Measurements from ENCODE around the gene HOXA4.

HOXA4 gene

DNA sequence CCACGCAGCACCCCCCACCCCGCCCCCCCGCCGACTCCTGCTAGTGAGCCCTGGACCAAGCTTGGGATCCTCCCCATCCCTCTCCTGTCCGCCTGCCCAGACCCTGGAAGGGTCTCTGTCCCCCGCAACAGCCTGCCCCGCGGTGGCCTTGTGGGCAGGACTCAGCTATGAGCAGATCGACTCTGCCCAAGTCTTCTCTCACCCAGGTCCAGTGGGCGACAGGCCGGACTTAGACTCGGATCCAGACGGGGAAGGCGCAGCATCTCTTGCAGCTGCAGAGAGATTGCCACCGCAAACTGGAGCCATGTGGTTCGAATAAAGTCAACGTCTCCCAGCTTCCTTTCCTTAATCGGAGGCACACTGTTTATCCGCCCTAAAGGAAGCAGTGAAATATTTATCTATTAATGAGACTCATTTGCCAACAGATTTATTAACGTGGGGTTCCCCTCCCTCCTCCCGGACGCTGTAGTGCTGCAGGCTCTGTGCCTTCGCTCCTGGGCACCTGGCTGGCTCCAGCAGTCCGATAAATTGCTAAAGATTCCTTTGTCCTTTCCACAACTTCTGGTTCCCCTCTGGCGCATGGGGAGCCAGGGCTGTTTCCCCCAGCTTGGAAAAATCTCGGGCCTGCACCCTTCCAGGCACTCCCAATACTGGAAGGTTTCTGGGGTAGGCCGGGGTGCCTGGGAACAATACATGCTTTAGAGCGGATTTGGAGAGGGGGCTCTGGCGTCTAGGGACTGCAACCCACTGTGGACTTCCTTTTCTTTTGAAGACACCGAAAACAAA is 26.6 kb upstream of the HOXA4 start:
- DNase-seq, result no peak

DNA sequence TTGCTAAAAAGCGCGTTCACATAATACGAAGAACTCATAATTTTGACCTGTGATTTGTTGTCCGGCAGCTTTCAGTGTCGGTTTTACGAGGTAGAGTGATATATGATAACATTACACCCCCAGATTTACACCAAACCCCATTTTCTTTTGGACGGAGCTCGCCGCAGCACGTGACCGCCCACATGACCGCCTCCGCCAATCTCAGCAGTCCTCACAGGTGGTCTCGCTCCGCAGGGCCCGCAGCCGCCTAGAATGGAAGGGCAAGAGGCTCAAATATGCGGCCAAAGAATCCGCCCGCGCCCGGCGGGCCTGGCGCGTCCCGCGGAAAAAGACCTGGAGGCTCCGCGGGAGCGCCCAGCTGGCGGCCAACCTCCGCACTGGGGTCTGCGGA is 25.9 kb upstream of the HOXA4 start, which contains the start of gene HOXA7:
HOXA7 (minus strand) TSS at position 168 of the 391 bp plus-strand sequence; CDS start at position 38, 130 bp downstream.
- no peak for DNase-seq

DNA sequence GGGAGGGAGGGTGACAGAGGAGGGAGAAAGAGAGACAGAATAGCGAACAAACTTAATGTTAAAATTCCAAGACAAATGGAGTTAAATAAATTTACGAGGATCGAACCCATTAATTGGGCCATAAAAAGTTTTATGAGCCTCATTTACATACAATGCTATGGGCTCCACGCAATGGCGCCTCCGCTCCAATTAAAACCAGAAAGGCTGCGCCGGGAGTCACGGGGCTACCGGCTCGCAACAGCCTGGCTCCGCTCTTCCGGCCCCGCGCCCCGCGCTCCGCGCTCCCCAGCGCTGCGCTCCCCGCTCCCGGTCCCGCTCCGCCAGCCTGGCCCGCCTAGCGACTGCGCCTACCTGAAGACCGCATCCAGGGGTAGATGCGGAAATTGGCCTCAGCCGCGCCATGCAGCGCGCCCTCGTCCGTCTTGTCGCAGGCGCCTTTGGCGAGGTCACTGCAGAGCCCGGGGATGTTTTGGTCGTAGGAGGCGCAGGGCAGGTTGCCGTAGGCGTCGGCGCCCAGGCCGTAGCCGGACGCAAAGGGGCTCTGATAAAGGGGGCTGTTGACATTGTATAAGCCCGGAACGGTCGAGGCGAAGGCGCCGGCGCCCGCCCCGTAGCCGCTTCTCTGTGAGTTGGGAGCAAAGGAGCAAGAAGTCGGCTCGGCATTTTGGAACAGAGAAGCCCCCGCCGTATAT is 25.4 kb upstream of the HOXA4 start:
- DNase-seq, result no peak

DNA sequence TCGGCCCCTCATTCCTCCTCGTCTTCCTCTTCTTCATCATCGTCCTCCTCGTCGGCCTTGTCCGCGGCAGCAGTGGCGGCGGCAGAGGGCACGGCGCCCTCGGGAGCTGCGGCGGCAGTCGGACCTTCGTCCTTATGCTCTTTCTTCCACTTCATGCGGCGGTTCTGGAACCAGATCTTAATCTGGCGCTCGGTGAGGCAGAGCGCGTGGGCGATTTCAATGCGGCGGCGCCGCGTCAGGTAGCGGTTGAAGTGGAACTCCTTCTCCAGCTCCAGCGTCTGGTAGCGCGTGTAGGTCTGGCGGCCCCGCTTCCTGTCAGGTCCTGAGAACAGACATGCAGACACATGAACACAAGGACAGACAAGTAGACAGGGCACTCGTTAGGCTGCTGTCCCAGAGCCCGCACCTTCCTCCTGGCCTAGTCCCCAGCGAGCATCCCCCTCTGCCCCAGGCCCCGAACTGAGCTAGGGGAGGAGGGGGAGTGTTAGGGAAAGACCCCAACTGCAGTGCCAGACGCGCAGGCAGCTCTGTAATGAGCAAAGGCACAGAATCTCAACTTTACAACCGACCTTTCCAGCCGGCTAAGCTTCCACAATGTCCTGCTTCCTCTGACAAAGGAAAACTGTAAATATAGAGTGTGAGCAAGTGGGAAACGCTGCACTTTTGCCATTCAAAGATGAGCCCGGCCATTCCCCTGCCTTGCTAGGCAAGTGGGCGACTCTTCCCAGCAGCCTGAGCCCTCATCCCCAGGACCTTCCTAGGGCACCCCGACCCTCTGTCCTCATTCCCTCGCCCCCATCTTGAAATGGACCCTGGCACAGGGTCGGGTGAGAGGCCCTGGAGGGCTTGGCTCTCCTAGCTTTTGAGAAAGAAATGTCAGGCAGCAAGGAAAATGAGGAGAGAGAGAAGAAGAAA is 24.6 kb upstream of the HOXA4 start:
- DNase-seq, result no peak

DNA sequence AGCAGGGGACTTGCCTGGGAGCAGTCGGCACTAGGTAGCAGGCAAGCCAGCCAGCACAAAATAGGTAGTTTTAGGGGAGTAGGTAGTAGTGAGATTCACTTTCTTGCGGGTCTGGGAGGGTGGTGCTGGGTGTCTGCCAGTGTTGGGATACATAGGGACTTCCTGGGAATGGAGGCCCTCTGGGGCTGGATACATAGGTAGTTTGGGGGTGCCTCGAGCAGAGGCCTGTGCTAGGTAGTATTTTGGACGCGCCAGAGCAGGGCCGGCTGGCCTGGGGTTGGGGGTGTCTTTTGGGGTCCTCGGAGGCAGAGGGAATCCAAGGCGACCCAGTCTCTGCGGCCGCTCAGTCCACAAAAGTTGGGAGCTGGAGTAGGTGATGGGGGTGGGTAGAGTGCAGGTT is 23.8 kb upstream of the HOXA4 start:
- no peak for DNase-seq

DNA sequence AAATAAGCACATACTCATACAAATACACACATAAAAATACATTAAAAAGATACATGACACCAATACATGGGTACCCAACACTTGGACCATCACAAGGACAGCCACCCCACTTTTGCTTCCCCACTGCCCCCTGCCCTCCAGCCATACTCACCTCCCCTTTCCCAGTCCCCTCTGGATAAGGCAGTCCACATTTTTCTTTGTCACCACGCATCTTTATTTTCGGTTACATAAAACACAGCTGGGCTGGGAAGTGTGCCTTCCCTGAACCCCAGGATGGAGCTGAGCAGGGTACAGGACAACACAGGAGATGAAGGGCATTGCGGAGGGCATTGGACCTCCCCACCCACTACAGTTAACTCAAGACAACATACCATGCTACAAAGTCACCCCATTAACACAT is 23.0 kb upstream of the HOXA4 start:
- no peak for DNase-seq

DNA sequence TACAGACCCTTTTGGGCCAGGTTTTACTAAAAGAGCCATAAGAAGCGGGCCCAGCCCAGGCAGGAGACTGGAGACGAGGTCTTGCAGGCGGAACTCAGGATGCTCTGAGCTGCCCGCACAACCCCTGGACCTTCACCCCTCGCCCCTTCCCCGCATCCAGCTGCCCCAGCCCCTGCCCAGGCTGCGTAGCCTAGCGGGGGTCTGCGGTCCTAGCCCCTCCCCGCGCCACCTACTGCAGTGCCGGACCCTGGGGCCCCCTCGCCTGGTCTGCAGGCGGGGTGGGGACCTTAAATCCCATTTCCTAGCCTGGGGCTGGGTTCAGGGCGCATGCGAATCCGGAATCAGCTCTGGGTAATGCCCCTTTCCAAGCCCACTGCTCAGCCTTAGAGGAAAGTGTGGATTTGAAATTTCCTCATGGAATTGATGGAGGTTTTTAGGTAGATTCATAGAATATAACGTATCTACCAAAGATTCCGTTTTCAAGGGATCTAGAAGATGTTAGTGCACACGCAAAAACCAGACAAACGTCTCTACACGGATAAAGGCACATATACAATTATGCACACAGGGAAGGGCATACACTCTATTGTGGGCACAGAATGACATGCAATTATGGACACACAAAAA is 22.4 kb upstream of the HOXA4 start:
- no peak for DNase-seq

DNA sequence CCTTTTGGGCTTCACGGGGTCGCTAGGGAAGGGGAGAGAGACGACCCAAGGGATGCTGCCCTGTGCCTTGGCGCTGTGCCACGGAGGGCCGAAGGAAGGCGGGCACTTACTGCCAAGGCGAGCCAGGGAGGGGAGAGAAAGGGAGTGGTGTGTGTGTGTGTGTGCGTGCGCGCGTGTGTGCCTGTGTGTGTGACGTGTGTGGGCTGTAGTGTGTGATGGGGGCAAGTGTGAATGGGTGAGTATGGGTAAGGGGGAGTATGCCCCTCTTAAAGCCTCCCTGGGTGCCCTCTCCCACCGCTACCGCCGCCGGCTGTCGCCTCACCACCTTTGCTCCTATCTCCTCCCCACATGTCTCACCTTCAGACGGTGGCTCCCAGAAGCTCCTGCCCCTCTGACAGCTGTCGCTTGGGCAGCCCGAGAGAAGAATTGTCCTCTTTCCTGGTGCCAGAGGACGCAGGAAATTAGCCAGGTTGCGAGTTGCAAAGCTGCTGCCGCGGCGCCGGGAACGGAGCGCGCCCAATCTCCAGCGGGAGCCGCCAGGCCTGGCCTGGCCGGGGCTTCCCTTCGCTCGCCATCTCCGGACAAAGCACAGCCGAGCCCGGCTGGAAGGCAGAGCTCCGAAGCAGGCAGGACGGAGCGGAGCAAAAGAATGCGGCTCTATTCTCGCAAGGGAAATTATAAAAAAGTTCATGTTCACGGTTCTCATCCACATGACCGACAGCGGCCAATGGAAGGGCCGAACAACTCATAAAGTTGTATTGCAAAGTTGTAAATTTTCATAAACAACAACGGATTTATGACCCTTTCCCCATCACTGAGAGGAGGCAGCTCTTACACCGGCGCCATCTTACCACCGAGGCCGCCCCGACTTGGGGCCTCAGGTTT is 21.6 kb upstream of the HOXA4 start, which contains the start of gene HOXA3:
HOXA3 (minus strand) TSS at position 653 of the 885 bp plus-strand sequence. CDS start 41,943 bp downstream, outside the sequence.
- no peak for DNase-seq

DNA sequence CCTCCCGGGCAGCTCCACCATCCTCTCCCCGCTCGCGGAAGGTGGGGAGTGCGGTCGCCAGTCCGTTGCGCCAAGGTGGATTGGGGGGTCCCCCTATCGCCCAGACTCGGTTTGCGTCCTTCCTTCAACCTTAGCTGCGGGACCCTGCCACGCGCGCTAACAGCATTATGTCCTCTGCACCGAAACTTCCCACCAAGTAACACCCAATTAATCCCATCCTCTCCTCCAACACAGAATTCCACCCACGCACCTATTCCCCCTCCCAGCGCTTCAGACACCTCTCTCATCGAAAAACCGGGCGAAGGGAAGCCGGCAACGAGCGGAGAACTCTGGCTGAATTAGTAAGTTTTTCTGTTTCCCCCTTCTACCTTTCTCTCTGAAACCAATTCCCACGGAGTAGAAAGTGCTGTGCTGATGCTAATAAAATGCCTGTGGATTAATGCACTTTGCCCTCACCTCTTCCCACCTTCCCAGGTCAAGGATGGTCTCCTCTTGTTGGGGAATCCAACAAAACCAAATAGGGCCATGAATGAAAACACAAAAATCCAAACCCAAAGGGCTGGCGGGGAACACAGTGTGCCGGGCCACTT is 20.9 kb upstream of the HOXA4 start:
- DNase-seq, result no peak

DNA sequence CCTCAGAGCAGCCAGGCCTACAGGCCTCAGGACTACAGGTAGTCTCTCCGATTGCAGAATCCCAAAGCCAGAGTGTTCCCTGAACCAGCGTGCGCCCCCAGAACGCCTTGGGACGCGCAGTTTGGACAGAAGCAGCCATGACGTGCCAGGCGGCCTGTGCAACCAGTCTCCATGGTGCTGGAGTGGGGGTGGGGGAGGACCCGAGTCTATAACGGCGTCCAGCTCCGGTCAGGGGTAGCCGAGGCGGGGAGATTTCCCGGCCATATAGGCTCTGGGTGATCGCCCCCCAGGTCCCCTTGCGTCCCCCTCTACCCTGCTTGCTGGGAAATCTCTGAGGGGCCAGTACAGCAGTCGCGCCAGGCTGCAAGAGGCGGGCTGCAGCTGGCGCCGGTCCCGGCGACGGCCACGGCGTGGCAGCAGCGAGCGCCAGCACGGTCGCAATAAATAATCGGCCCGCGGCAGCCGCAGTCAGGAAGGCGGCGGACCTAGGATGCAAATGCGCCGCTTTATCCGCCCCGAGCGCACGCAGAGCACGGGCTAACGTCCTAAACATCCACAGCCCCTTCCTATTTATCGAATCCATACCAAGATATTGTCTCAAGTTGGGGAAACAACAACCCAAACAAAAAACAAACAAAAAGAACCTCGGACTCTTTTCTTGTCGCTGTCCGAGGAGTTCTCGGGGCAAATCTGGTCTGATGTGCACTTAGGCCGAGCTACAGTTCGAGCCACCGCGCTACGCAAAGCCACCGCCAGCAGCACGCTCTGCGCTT is 20.2 kb upstream of the HOXA4 start:
- peak; percentile 84 for DNase-seq

DNA sequence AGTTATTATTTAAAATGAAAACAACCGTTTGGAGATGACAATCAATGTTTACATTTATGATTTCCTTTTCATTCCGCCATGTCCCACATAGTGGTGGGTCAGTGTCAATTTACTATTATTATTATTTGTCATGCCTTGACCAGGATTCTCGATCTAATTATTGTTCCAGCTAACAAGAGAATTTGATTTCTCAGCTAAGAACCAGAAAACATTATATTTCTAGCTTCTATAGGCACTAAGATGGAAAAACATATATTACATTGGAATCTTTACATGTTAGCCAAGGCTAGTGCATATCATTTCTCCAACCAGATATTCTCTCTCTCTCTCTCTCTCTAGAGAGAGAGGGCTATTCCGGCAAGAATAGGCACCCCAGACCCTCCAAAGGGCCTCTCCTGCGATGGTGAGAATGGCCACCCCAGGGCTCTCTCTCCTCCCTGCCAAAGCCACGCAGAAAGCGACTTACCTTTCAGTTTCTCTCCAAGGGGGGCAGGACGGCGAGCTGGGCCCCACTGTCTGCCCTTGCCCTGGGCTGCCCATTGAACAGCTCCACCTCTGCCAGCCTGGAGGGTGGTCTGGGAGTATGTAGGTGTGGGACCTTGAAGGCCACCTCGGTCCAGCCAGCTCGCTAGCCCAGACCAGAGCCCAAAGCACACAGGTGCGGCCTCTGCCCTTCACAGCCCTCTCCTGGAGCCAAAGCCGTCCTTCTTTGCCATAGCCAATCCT is 19.4 kb upstream of the HOXA4 start:
- DNase-seq, result no peak

DNA sequence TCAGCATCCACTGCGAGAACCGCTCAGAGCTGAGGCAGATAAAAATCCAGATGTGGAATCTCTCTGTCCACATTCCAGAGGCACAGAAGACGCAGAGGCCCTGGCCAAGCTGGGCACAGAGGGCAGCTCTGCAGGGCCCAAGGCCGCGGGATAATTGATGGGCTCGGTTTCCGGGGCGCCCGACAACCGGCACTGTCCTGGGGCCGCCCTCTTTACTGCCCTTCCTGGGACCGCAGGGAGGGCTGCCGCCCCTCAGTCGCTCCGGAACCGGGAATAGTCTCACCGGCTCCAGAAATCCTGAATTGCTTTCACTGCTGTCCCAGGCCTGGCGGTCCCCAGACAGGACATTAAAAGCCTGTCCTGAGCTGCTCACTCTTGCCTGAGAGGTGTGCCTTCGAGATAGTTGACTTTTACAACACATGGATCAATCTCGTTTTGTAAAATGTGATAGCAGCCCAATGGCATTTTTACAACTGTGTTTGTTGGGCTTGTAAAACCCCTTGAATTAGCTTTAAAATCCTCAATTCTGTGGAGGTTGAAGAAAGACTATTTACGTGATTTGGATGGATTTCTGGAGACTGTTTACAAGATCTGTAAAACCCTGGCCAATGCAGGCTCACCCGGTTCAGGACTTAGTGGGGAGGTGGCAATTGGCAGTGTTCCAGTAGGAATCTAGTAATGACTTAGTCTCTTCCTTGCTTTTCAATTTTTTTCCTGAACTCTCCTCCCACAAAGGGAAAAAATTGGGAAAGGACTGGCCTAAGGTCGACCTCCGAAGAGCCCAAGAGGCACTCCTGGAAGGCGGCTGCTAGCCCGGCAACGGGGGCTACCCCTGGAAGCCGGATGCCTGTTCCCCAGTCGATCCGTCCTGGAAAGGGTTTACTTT is 18.4 kb upstream of the HOXA4 start:
- DNase-seq, result no peak

DNA sequence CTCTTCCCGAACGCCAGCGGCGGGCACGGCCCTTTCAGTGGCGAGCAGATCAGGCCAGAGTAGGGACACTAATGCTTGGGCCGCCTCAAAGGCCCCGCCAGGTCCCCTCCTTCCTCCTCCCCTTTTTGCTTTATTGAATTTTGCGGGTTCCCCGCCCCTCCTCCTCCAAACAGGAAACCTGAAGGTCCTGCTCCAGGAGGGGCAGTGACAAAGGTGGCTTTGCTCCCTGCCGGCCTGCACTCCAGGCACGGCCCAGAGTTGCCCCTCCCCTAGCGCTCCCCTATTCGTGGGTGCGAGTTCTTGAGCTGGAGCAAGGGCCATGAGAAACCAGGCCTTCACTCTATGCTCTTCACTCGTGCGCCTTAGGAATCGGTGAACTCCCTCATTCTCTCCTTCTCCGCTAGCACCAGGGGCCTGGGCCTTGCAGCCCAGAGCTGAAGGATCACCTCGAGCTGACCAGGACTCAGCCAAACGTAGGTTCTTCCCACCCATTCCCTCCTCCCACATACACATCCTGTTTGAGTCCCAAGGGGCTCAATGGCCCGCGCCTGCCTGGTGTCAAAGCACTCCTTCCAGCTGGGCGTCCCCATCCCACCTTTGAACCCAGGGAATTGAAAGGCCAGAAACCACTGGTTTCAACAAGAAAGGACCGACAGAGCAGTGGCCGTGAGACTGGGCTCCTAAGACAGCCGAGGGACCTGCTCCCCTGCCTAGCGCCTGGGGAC is 17.6 kb upstream of the HOXA4 start:
- DNase-seq, result no peak

DNA sequence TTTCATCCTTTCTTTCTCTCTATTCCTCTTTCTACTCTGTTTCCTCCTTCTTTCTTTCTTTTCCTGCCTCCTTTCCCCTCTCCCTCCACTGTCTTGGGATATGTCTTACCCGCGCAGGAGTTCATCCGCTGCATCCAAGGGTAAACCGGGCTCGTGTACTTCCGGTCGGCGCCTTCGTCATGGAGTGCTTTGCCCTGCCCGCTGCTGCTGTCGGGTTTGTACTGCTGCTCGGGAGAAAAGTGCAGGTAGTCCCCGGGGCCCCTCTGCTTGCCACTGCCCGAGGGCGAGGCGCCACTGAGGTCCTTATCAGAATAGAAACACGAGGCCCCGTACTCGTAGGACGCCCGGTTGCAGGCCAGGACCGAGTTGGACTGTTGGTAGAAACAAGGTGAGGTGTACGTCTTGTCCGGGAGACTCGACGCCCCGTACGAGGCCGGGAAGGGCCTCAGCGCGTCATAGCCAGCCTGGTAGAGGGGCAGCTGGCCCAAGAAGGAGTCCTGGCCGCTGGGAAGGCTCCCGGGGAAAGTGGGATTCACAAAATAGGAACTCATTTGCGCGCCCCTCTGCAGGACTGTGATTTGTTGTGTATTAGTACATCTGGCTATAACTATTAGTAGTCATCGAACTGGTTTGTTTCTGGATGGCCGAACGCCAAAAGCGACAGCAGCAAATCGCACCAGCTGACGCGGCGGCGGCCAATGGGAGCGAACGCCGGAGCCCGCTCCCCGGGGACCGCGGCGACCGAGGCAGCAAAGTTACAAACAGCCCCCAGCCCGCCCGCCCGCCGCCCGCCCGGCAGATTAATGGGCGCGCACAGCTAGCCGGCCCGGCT is 16.9 kb upstream of the HOXA4 start, which contains the start of gene HOXA6:
HOXA6 (minus strand) TSS at position 576 of the 832 bp plus-strand sequence; CDS start at position 551, 25 bp downstream.
- DNase-seq, result no peak

DNA sequence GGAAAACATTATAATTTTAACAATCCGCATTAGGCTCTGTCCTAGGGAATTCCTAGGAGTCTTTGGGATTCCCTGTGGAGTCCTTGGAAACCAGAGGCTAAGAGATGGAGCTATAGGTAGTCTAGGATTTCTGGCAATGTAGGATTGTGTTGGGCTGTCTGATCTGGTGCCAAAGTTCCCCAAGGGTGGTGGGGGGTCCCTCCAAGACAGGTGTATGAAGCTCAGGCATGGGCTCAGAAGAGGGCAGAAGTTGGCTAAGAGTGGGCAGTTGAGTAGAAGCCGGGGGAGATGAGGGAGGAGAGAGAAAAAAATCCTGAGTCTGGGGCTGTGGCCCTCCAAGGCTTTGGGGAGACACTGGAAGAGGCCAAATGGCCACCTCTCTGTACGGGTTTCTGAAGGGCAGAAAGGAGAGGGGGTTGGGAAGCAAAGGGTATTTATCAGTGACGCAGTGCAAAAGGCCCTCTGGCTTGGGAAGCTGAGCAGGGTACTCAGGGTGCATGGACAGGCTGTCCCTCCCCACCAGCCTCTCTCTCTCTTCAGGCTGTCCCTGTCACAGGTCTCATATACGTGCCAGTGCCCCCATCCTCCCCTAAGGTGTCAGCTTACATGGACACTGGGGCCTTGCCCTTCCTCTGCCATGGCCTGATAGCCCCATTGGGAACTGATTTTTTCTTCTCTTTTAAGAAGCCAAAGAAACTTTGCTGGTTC is 16.1 kb upstream of the HOXA4 start:
- DNase-seq, result no peak

DNA sequence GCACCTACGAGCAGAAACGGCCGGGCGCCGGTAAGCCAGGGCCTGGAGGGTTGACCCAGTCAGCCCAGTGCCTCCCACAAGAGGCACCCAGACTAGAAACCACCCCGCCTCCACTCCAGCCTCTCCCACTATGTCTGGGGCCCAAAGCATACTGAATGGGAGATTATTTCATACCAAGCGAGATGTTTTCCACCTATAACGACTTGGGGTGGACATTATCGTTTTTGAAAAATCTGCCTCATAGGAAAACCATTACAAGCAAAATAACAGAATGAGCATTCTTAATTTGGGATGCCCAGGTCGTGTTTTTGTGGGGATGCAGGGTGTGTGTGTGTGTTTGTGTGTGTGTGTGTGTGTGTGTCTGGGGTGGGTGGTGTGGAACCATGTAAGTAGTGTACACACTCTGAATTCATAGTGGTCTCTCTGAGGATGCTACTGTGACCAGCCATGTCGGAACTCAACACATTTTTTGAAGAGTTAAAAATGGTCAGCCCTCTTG is 15.4 kb upstream of the HOXA4 start:
- DNase-seq, result no peak
